Neural progenitor cell (in vitro differentiated cells): Measurements from ENCODE around the gene HOXA1. TPM values are rescaled to one million over a fixed set of nuclear protein-coding genes. Genes with fewer than 3 reads are reported as not detected.

ENCODE experiments used
- DNase-seq: peaks from one replicate; pipeline ENCODE4 v3.0.0-alpha.2; 2016; ENCODE audit warnings: low spot score
- H2AFZ ChIP-seq: fragments of 200-600 bp; sonication (generic); replicated peaks from 2 replicates; pipeline ENCODE4 v1.6.1; 2016; ENCODE audit warnings: antibody characterized with exemption
- H3F3A ChIP-seq: fragments of 200-600 bp; sonication (generic); 2 replicates; pipeline ENCODE4 v1.6.1; 2016; ENCODE audit warnings: antibody characterized with exemption, low read depth
- H3K27ac ChIP-seq: fragments of 200-600 bp; sonication (generic); 2 replicates; pipeline ENCODE4 v1.5.1; 2016; ENCODE audit warnings: mild to moderate bottlenecking
- H3K27me3 ChIP-seq: fragments of 200-600 bp; sonication (generic); 2 replicates; pipeline ENCODE4 v1.6.1; 2016; ENCODE audit warnings: mild to moderate bottlenecking, moderate library complexity
- H3K36me3 ChIP-seq: fragments of 200-600 bp; sonication (generic); 2 replicates; pipeline ENCODE4 v1.5.1; 2016
- H3K4me1 ChIP-seq: fragments of 200-600 bp; sonication (generic); 2 replicates; pipeline ENCODE4 v1.6.1; 2016; ENCODE audit warnings: mixed run types
- H3K4me2 ChIP-seq: fragments of 200-600 bp; sonication (generic); 2 replicates; pipeline ENCODE4 v1.6.1; 2016
- H3K4me3 ChIP-seq: fragments of 200-600 bp; sonication (generic); 2 replicates; pipeline ENCODE4 v1.5.1; 2016
- H3K79me2 ChIP-seq: fragments of 200-600 bp; sonication (generic); 2 replicates; pipeline ENCODE4 v1.6.1; 2016; ENCODE audit warnings: low read depth
- H3K9ac ChIP-seq: fragments of 200-600 bp; sonication (generic); 2 replicates; pipeline ENCODE4 v1.6.1; 2016
- H3K9me3 ChIP-seq: fragments of 200-600 bp; sonication (generic); 2 replicates; pipeline ENCODE4 v1.5.1; 2016; ENCODE audit warnings: low read depth
- H4K20me1 ChIP-seq: fragments of 200-600 bp; sonication (generic); 2 replicates; pipeline ENCODE4 v1.6.1; 2016; ENCODE audit warnings: low read depth
- H3K27ac Mint-ChIP-seq: 3 replicates; pipeline ENCODE4 v1.8.0; 2021; ENCODE audit warnings: mixed read lengths
- H3K27me3 Mint-ChIP-seq: 2 replicates; pipeline ENCODE4 v1.8.0; 2022; ENCODE audit warnings: low read depth, mild to moderate bottlenecking, inconsistent platforms, moderate library complexity, mixed read lengths; ENCODE audit not compliant: insufficient read depth
- H3K36me3 Mint-ChIP-seq: 3 replicates; pipeline ENCODE4 v1.8.0; 2021; ENCODE audit warnings: mixed read lengths
- H3K4me1 Mint-ChIP-seq: 3 replicates; pipeline ENCODE4 v1.8.0; 2021; ENCODE audit warnings: mixed read lengths
- H3K4me3 Mint-ChIP-seq: 3 replicates; pipeline ENCODE4 v1.8.0; 2021; ENCODE audit warnings: mild to moderate bottlenecking, moderate library complexity, mixed read lengths
- H3K9me3 Mint-ChIP-seq: 3 replicates; pipeline ENCODE4 v1.8.0; 2020; ENCODE audit warnings: mixed read lengths
- CTCF ChIP-seq: fragments of 200-600 bp; sonication (generic); IDR thresholded peaks from 2 replicates; pipeline ENCODE4 v1.5.1; 2017; ENCODE audit warnings: antibody characterized with exemption, mild to moderate bottlenecking
- EZH2 ChIP-seq: fragments of 200-600 bp; sonication (generic); IDR thresholded peaks from 2 replicates; pipeline ENCODE4 v1.6.1; 2017; ENCODE audit warnings: antibody characterized with exemption, mild to moderate bottlenecking, moderate library complexity
- EZH2phosphoT487 ChIP-seq: fragments of 200-600 bp; sonication (generic); IDR thresholded peaks from 2 replicates; pipeline ENCODE4 v1.6.1; 2017; ENCODE audit warnings: antibody characterized with exemption
- total RNA-seq: library from RNA; depleted of rRNA; stranded (reverse); fragments of >200 nt; gene quantifications from 2 replicates; pipeline ENCODE4 v1.2.3, GENCODE V29; 2015; ENCODE audit warnings: low replicate concordance

The HOXA1 gene
- total RNA-seq, 1 donor from 2014 or later: not detected

- no peaks in the 10 kb centered on the region for H3K79me2 ChIP-seq
- no peak overlapping the region for H3K4me3 ChIP-seq
- peak overlapping the region; percentile 17 for H2AFZ ChIP-seq
- no peak overlapping the region for H3K4me2 ChIP-seq
- Mint-ChIP-seq H3K27ac (no peak overlapping the region), H3K36me3 (no peaks in the 10 kb centered on the region), H3K27me3 (peaks cover 2% of the 10 kb centered on the region), H3K4me1 (no peaks in the 10 kb centered on the region), H3K4me3 (no peak overlapping the region), H3K9me3 (no peaks in the 10 kb centered on the region)
- no peaks in the 10 kb centered on the region for H3K9me3 ChIP-seq
- no peaks in the 10 kb centered on the region for H3K36me3 ChIP-seq
- no peak for TF ChIP-seq EZH2
- TF ChIP-seq CTCF: no peak
- TF ChIP-seq EZH2phosphoT487: no peak
- no peaks in the 10 kb centered on the region for H3K4me1 ChIP-seq
- no peak for DNase-seq
- H3K27me3 ChIP-seq: peaks cover 10% of the 10 kb centered on the region
- H3F3A ChIP-seq: no peaks in the 10 kb centered on the region
- H3K27ac ChIP-seq: no peak overlapping the region
- no peaks in the 10 kb centered on the region for H4K20me1 ChIP-seq
- H3K9ac ChIP-seq: no peak overlapping the region
These were observed 31.6 kb downstream of the HOXA1 start for GRCh38 chr7:27064159-27064558.

GRCh38 chr7:27062946-27063345 is 32.9 kb downstream of the HOXA1 start:
- Histone ChIP-seq H3F3A (no peaks in the 10 kb centered on the region), H3K27me3 (peaks cover 12% of the 10 kb centered on the region), H3K4me1 (no peaks in the 10 kb centered on the region), H3K4me2 (no peak overlapping the region), H3K36me3 (no peaks in the 10 kb centered on the region), H3K9me3 (no peaks in the 10 kb centered on the region), H3K27ac (no peak overlapping the region), H2AFZ (no peak overlapping the region), H3K4me3 (no peak overlapping the region), H4K20me1 (no peaks in the 10 kb centered on the region), H3K9ac (no peak overlapping the region), H3K79me2 (no peaks in the 10 kb centered on the region)
- Mint-ChIP-seq H3K27me3 (no peaks in the 10 kb centered on the region), H3K36me3 (no peaks in the 10 kb centered on the region), H3K4me1 (no peaks in the 10 kb centered on the region), H3K9me3 (no peaks in the 10 kb centered on the region), H3K27ac (no peak overlapping the region), H3K4me3 (no peak overlapping the region)
- TF ChIP-seq CTCF: no peak
- no peak for TF ChIP-seq EZH2phosphoT487
- no peak for TF ChIP-seq EZH2
- DNase-seq: no peak

GRCh38 chr7:27053153-27053552 is 42.6 kb downstream of the HOXA1 start:
- no peaks in the 10 kb centered on the region for H4K20me1 ChIP-seq
- H3K27ac Mint-ChIP-seq: no peak overlapping the region

More at GRCh38 chr7:27053153-27053552, 42.6 kb downstream of the HOXA1 start:
- H3K27me3 ChIP-seq: no peaks in the 10 kb centered on the region
- no peak overlapping the region for H3K27ac ChIP-seq
- peaks cover 4% of the 10 kb centered on the region for H3K4me1 Mint-ChIP-seq
- H3K9ac ChIP-seq: no peak overlapping the region
- H3K9me3 Mint-ChIP-seq: no peaks in the 10 kb centered on the region
- no peak overlapping the region for H3K4me2 ChIP-seq
- H3K36me3 ChIP-seq: no peaks in the 10 kb centered on the region
- no peaks in the 10 kb centered on the region for H3K36me3 Mint-ChIP-seq
- no peak for TF ChIP-seq EZH2phosphoT487
- no peak for TF ChIP-seq CTCF
- no peak for TF ChIP-seq EZH2
- H3F3A ChIP-seq: no peaks in the 10 kb centered on the region
- H3K4me3 Mint-ChIP-seq: no peak overlapping the region
- H2AFZ ChIP-seq: peak overlapping the region; percentile 41
- no peaks in the 10 kb centered on the region for H3K9me3 ChIP-seq
- H3K27me3 Mint-ChIP-seq: no peaks in the 10 kb centered on the region
- no peak overlapping the region for H3K4me3 ChIP-seq
- DNase-seq: no peak
- no peaks in the 10 kb centered on the region for H3K4me1 ChIP-seq
- H3K79me2 ChIP-seq: no peaks in the 10 kb centered on the region
